SW 1271 (cell line): ENCODE data around the gene B4GAT1.
"Not testable (repeated sequence)": the region's sequence is repeated elsewhere in the genome, so short reads cannot be mapped to it uniquely, and the experiment has no call there.

Source experiments
- DNase-seq, 2 experiments: peaks; one replicate each; lab custom pipeline; 2025; lab: John Stamatoyannopoulos, UW

The B4GAT1 gene

DNA sequence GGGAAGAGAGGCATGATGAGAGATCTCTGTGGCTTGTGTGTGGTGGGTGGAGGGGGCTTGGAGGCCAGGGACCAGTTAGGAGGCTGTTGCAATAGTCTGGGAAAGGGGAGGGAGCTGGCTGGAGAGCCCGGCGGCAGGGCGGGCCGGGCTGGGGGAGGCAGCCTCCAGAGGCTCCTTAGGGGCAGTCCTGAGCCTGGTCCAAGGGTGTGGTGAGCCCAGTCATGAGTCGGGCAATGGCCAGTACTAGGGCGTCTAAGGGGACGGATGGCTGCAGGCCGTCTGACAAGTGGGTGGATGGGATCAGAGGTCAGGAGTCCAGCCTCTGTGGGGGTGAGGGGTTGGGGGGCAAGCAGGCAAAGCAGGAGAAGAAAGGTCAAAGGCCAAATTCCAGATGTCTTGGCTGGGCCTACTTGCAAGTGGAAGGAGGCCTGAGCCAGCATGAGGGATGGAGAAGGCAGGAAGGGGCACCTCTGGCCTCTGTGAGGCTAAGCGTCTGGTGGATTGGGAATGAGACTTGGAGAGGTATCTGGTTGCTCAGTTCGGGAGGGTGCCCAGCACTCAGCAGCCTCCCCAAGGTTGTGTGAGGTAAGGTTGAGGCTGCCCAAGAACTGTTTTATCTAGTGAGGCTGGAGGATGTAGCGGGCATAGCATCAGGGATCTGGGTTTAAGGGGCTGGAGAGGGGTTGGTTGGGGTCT lies 24.5 kb downstream of the B4GAT1 start:
- no peak for DNase-seq

DNA sequence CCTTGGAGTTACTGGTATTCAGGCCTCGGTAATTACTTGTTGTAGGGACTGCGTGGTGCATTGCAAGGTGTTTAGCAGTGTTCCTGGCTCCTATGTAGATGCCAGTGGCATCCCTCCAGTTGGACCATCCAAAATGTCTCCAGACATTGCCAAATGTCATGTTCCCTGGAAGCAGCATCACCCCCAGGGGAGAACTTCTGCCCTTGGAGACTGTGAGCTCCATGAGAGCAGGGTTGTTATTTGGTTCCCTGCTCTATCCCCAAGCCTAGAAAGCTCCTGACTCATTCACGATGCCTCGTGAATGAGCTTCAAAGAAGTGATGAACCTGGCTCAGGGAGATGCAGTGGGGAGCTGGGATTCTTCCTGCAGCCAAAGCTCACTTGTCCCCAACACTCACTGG lies 25.8 kb downstream of the B4GAT1 start:
- DNase-seq: no peak

DNA sequence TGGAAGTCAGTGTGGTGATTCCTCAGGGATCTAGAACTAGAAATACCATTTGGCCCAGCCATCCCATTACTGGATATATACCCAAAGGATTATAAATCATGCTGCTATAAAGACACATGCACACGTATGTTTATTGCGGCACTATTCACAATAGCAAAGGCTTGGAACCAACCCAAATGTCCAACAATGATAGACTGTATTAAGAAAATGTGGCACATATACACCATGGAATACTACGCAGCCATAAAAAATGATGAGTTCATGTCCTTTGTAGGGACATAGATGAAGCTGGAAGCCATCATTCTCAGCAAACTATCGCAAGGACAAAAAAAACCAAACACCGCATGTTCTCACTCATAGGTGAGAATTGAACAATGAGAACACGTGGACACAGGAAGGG lies 26.7 kb downstream of the B4GAT1 start:
- DNase-seq: not testable (repeated sequence)

DNA sequence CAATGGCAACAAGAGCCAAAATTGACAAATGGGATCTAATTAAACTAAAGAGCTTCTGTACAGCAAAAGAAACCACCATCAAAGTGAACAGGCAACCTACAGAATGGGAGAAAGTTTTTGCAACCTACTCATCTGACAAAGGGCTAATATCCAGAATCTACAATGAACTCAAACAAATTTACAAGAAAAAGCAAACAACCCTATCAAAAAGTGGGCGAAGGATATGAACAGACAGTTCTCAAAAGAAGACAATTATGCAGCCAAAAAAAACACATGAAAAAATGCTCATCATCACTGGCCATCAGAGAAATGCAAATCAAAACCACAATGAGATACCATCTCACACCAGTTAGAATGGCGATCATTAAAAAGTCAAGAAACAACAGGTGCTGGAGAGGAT lies 27.1 kb downstream of the B4GAT1 start:
- not testable (repeated sequence) for DNase-seq

DNA sequence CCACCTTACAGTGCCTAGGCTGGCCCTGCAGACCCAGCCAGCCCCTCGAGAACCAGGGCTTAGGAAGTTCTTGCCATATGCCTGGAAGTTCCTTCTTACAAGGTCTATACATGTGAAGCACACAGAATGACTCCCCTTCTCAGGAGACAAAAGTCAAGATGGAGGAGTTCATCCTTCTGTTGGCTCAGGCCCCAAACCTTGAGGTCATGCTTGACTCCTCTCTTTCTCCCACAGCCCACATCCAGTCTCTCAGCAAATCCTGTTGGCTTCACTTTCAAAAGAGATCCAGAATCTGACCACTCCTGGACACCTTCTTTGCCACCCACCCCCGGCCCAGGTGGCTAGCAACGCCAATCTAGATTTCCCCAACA lies 28.8 kb downstream of the B4GAT1 start:
- no peak for DNase-seq

DNA sequence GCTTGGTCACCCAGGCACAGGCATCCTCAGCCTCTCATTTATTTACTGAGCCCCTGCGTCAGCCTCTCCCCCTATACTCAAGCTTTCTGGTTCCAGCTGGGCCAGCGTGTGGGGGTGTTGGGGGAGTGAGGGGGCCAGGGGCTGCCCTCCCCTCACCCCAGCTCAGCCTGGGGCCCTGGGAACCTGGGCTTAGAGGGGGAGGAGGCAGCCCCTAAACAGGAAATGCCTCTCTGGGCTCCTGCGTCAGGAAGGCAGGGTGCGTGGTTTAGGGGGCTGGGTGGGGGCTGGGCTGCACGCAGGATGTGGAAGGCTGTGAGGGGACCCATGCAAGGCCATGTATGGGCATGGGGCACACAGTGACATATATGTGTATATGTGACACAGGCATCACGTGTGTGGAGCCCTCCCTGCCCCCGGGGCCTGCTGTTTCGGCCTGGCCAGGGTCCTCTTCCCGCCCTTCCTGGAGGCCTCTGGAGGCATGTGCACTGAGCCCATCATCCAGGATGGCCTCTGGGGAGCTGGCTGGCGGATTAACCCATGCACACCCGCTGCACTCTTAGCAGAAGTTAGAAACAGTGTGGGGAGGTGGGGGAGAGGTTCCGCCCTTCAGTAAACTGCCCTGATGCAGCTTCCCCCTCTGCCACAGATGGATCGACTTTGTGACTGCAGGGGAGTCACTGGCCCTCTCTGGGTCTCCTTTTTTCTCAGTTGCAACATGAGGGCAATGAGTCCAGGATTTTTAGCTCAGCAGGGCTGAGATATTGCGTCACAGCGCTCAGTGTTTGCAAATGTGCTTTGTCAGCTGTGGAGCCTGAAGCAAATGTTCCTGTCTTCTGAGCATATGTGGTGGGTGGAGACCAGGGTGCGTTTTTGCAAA lies 29.5 kb downstream of the B4GAT1 start:
- no peak for DNase-seq

DNA sequence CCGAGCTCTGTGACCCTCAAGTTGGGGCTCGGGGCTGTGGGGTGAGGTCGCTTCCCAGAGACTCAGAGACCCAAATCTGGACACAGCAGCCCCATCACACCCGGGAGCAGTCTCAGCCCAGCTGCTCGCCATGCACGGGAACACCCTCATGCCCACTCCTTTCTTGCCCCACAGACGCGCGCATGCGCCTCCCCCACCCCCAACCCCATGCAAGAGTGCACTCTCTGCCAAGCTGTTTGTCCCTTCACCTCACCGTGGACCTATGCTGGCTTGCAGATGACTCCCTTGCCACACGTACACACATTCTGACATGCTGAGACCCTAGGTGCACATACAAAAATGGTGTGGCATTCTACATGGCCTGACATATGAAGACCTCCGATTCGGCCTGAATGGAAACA lies 30.1 kb downstream of the B4GAT1 start:
- DNase-seq: no peak

DNA sequence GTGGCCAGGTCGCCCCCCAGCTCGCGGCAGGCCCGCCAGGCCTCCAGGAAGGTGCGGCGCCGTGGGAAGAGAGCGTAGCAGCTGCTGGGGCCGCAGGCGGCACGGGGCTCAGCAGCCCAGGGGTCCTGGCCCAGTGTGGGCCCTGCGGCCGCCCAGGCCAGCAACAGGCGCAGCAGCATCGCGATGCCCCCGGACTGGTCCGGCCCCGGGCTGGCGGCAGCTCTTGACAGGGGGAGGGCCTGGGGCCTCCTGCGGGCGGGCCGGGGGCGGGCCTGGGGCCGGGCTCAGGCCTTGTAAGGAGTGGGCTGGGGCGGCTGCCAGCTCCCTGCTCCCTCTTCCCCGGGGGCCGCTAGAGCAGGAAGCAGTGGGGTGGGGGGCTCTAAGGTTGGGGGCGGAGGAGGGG lies 30.6 kb downstream of the B4GAT1 start, which contains the start of gene CD248:
CD248 (minus strand) TSS at position 196 of the 403 bp plus-strand sequence; CDS start at position 179, 17 bp downstream.
- DNase-seq: no peak

DNA sequence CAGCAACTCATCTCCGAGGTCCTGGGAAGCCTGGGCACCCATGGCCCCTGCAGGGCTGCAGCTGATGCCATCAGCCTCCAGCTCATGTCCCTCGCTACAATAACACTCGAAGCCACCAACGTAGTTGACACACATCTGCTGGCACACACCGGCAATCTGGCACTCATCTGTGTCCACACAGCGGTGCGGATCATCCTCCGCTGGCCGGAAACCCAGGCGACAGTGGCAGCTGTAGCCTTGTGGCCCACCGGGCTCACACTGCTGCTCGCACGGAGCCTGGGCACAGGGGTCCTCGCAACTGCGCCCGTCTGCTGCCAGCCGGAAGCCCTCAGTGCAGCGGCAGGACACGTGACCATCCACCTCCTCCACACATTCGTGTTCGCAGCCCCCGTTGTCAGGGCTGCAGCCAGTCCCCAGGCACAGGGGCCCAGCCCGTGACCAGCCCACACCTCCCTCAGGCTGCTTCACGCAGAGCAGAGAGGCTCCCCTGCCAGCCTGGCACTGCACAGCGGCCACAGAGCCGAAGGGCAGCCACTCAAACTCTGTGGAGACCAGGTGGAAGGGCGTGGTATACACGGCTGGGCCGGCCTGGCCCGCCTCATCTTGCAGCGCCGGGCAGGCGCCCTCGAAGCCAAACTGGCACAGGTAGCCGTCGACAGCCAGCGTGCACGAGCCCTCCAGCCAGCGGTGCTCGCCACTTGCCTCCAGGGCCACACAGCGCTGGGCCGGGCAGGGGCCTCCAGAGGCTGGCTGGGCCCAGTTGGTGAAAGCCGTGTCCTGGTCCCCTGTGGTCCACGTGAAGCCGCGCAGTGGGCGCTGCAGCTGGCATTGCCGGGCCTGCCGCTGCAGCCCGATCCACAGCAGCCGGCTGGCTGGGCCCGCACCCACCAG lies 31.3 kb downstream of the B4GAT1 start:
- no peak for DNase-seq

DNA sequence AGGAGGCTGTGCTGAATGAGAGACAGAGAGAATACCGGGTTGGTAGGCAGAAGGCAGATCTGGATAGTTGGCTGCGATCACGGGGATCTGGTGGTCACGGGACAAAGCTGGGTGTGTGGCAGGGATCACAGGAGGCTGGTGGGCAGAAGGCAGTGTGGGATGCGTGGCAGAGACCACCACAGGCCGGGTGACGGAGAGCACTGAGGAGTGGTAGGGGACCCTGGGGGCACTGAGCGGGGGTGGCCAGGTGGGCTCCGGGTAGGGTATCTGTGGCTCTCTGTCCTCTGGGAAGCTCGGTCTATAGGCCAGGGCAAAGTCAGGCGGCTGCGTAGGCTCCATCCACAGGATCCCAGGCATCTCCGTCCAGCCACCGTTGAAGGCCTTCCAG lies 31.9 kb downstream of the B4GAT1 start:
- DNase-seq: no peak

DNA sequence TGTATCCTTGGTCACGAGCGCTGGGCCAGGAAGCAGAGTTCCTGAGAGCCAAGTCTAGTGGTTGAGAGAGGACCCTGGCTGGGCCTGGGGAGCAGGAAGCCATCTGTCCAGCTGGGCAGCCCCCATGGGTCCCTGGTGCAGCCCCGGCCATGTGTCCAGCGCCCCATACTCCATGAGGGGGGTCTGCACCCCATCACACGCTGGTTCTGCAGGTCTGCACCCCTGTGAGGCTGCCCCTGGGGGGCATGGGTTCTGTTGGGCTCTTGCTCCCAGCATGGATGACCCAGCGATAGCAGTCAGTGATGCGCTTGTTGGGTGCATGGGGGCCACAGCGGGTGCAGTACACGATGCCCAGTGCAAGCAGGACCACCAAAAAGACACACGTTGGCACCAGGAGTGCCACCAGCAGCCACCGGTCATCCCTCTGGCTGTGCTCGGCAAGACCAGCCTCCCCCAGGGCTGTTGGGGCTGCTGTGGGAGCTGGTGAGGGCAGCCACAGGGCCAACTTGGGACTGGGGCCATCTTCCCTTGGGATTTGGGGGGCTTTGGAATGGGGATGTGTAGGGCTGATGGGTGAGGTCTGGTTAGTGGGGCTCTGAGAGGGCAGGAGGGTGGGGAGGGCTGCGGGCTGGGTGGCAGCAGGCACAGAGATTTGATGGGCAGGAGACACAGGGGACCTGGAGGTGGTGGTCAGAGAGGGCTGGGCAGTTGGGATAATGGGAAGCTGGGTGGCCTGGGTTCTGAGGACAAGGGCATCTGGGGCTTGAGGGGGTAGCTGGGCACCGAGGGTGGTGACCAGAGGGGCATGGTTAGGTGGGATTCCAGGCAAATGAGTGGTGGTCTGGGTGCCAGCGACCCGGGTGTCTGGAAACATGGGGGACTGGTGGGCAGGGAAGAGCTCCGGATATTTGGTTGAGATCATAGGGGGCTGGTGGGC lies 32.6 kb downstream of the B4GAT1 start:
- no peak for DNase-seq

DNA sequence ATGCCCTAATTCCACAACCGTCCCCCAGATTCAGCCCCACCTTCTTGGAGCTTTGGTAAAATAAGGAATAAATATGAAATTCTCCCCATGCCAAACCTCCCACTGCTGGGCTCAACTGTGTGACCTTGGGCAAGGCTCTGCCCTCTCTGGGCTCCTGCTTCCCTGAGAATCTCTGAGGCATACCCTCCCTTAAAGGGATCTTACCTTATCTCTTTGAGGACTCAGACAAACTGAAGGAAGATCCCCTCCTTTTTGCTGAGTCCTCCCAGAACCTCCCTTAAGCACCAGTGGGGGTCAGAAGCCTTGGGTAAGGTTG lies 33.3 kb downstream of the B4GAT1 start:
- no peak for DNase-seq

DNA sequence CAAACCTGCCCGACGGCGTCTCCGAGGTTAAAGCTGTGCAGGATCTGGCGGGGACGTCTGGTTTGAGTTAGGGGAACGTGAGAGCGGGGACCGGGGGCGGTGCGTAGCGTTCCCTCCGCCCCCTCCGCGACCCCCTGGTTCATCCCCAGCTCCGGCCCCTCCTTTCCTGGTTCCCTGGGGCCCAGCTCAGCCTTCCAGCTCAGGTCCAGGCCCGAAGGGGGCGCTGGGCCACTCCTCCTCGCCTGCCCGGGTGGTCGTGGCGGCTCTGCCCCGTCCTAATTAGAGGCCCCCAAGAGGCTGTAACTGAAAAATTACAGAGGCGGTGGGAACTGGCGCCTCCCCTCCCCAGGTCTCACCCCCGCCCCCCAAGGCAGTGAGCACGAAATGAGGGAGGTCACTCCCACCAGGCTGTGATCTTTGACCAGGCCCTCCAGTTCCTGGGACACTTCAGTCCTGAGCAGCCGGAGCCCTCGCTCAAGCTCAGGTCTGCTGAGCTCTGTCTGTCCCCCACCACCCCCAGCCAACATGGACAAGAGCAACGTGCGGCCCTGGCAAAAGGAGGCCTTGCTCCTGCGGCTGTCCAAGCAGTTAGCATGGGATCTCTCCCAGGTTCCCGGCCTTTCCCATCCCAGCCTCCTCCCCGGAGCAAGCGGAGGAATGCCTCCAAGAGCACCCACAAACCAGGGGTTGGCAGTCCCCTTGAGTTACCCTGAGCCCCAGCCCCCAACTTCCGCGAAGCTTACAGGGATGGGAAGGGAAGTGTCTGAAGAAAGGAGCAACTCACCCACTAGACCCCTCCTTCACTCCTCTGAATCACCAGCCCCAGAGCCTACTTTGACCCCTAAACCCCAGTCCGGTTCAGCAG lies 33.9 kb downstream of the B4GAT1 start:
- DNase-seq: no peak

DNA sequence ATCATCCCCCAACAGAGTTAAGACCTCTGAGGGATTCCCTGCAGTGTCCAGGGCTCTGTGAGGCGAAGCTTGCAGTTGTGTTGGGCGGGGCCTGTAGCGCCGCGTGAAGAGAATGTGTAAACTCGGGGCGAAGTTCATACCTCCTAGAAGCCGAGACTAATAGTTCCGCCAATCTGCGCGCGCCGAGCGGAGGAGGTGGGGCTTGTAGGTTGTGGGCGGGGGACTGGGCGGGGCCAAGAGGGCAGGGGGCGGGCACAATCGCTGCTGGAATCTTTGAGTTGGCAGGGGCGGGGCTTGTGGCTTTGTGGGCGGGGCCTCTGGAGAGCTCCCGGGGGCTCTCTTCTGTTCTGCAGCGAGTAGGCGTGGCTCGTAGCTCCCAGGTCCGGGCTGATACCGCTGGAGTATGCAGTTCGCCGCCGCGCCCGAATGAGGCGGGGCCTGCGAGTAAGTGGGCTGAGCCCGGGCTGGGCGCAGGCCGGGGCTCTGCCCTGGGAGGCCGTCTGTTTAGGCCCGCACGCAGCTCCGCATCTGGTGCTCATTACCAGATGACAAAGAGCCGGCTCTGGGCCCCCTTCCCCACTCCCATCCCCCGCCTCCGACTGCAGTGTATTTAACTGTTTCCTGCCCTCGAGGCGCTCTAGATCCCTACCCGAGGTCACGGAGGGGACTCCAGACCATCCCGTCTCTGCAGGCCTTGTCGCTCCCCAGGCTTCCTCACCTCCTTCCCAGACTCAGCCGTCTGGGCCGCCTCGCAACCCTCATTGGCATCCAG lies 34.7 kb downstream of the B4GAT1 start:
- DNase-seq: peak; percentile 85 to 93

DNA sequence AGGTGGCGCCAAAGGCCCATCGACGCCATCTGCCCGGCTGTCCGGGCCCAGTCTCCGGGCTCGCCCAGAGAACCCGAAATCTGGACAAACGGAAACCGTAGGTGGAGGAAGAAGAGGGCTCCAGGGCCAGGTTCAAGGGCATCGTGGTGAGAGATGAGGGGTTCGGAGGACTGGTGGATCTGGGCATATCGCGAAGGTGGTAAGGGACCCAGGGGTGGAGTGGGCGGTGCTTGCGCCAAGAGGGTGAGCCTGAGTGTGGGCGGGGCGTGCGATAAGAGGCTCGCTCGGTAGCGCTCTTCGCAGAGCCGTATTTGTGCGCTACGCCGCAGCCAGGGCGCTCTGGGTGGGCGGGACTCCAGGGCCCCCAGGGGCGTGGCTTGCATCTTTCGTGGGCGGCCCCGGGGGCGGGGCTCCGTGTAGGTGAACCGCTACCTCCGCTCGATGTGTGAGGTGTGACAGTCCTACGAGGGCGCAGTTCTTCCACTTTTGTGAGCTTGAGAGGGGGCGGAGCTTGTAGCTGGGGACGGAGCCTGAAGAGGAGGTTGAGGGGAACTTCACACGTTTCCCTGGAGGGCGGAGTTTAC lies 35.4 kb downstream of the B4GAT1 start:
- DNase-seq: peak; percentile 87 to 92

DNA sequence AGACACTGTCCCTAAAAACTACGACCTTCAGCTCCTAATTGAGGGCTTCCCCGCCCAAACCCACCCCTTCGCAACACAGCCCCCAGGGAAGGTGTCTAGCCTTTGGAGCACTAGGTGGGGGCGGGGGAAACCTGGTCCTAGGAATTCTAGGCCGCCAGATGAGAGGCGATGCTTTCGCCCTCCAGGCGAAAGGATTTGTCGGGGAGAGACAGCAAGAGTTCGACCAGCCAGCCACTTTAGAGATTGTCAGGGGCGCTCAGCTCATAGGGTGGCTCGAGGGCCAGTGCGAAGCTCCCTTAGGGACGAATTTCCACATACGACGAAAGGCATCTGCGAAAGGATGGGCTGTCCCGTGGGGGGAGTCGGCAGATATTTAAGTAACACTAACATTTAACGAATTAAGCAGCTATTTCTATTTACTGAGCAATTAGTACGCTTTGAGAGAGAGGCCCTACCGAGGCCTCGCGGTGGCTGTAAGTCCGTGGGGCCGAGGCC lies 35.9 kb downstream of the B4GAT1 start:
- DNase-seq: no peak

DNA sequence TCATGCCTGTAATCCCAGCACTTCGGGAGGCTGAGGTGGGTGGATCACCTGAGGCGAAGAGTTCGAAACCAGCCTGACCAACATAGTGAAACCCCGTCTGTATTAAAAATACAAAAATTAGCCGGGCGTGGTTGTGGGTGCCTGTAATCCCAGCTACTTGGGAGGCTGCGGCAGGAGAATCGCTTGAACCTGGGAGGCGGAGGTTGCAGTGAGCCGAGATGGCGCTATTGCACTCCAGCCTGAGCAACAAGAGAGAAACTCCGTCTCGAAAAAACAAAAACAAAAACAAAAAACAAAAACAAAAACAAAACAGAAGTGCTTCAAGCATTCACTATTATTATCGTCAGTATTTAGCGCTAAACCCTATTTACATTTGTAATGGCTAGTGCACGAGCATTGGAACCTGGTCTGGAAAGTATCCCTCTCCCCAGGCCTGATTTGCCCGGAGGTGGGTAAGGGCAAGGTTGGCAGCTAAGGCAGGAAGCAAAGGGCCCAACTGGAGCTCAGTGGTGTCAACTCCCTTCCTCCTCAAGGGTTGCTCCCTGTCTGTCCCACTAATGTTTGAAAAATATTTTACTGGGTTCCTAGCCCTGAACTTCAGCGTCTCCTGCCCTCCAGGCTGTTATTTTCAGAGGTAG lies 36.5 kb downstream of the B4GAT1 start:
- DNase-seq: not testable (repeated sequence)

DNA sequence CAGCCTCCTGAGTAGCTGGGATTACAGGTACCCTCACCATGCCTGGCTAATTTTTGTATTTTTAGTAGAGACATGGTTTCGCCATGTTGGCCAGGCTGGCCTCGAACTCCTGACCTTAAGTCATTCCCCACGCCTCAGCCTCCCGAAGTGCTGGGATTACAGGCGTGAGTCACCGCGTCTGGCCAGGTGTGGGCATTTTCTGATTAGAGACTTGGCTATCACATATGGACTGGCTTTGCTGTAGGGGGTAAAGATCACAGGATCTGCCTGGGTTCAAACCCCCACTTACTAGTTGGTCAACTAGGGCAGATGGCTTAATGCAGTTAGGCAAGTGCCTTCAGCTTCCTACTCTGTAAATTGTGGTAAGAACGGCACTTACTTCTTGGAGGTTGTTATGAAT lies 37.1 kb downstream of the B4GAT1 start:
- DNase-seq: no peak

DNA sequence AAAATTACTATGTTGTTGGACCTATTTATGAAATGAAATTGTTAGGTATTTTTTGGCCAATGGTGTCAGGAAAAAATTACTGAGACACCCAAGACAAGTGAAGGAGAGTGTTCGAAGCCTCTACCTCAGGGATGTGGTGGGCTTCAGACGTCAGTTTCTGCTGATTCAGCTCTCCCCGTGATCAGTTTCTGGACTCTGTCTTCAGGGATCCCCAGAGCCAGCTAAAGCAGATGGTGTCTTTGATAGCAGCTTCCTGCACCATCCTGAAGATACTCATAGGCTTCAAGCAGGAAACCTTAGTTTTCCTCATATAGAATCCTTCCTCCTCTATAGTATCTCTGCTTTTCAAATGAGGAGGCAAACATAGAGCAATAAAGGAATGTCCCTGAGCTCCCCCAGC lies 38.0 kb downstream of the B4GAT1 start:
- DNase-seq: no peak
